GM19023 (cell line): ENCODE measurements around the gene C1orf210.

Experiments used
- ATAC-seq: cut with Tn5 transposase; IDR thresholded peaks from one replicate; pipeline ENCODE4 v1.9.1; 2021; ENCODE audit warnings: mild to moderate bottlenecking, moderate library complexity; ENCODE audit not compliant: unreplicated experiment

Gene C1orf210

GRCh38 chr1:43253876-43254275 lies 31.5 kb downstream of the C1orf210 start:
- no peak for ATAC-seq

GRCh38 chr1:43253173-43253572 lies 32.2 kb downstream of the C1orf210 start:
- ATAC-seq, result no peak

- ATAC-seq, result no peak
Observed at GRCh38 chr1:43252225-43252624, 33.2 kb downstream of the C1orf210 start.

DNA sequence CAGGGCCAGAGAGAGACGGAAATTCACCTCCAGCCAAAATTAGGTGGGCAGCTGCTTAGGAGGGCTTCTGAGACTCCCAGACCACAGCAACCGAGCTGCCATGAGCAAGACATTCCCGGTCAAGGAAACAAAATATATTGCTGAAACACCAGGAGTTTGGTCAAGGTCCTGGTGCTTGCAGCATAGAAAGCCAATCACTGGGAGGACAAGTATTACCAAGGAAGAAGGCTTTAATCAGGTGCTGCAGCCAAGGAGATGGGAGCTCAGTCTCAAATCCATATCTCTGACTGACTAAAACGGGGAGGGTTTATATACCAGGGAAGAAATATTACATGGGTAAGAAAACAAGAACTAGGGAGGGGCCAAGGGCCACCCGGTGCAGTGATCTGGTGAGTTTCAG lies 34.4 kb downstream of the C1orf210 start:
- no peak for ATAC-seq

GRCh38 chr1:43250351-43250761 lies 35.0 kb downstream of the C1orf210 start:
- no peak for ATAC-seq

GRCh38 chr1:43247256-43247921 lies 38.0 kb downstream of the C1orf210 start:
- no peak for ATAC-seq

DNA sequence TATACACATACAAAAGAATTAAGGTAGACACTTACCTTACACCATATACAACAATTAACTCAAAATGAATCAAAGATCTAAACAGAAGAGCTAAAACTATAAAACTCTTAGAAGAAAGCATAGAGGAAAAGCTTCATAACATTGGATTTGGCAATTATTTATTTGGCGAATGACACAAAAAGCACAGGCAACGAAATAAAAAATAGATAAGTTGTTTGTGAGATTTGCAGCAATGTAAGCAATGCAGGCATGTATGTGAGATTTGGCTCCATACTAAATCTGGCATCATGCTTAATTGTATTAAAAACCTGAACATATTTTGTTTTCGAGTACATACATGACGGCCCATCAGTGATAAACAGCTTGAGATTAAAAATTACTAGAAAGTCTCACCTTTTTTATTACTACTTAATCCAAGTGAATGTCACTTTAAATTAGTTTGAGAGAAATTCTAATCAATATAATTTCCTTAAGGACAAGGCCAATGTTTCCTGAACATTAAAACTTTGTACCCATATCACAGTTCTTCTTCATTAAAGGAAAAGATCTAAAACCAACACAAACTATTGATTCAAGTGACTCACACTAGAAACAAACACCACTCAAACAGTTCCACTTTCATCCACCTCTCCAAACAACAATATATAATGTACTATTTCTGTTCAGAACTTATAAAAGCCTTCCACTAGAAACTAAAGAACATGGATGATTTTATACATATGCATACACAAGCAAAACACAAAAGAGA lies 38.7 kb downstream of the C1orf210 start:
- ATAC-seq, result no peak

DNA sequence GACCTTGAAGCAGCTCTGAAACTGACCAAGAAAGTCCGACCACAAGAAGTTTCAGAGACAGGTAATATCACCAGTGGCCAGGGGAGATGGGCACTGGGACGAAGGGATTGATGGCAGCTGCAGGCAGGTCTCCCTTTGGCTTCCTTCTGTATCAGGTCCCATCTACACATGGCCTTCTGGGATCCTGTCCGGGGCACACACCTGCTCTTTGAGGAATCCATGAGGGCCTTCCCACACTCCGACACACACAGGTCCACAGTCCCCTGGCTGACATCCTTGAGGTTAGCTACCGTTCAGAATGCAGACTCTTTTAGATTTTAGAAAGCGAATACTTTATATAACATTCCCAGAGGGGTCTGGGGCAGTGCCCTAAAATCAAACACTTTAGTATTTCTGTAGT lies 42.1 kb downstream of the C1orf210 start:
- ATAC-seq, result no peak

DNA sequence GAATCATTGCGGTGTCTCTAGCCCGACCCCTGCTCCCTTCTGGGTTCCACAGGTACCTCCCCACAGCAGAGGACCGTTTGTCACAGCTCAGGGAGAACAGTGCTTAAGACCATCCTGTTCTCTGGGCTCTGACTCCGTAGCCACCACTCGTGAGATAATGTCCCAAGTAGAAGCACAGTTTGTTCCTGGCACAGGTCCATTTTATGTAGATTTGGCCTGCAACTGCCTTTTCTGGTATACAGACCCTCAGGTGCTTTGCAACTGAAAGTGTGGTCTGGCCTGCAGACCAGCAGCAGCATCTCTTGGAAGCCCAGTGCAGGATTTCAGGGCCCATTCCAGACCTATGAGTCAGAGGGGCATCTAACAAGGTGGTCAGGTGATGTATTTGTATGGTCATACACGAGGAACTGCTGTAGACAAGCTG lies 44.0 kb downstream of the C1orf210 start:
- ATAC-seq, result no peak

- ATAC-seq, result no peak
Observed at GRCh38 chr1:43239484-43239883, 45.9 kb downstream of the C1orf210 start.

GRCh38 chr1:43238991-43239469 lies 46.4 kb downstream of the C1orf210 start:
- no peak for ATAC-seq

- no peak for ATAC-seq
Observed at GRCh38 chr1:43238085-43238484, 47.3 kb downstream of the C1orf210 start.

GRCh38 chr1:43237121-43237520 lies 48.3 kb downstream of the C1orf210 start:
- ATAC-seq, result no peak

- no peak for ATAC-seq
Observed at GRCh38 chr1:43235451-43236121, 49.8 kb downstream of the C1orf210 start.

DNA sequence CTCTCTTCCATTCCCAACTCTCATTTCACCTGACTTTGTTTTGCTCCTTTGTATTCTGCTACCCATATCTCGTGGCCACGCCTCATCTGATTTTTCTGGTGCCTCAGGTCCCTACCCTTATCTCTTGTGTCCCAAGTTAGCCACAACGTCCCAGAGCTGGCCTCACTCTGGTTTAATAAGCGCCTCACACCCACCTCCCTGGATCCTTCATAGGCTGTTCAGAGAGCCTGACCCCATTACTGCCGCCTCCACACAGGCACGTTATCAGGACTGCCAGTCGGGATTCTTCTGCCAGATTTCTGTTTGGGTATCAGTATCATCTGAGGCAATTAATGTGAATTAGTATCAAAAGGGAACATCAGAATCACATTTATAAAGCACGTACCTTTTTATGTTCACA lies 50.3 kb downstream of the C1orf210 start:
- no peak for ATAC-seq

DNA sequence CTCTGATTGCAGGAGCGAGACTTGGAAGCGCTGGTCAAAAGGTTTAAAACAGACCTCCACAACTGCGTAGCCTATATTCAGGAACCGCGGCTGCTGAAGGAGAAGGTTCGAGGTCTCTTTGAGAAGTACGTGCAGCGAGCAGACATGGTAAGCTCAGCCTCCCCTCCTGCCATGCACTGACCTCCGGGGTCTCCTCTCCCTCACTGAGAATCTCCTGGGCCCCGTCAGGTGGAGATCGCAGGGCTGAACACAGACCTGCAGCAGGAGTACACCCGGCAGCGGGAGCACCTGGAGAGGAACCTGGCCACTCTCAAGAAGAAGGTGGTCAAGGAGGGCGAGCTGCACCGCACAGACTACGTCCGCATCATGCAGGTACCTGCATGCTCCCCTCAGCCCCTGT lies 51.1 kb downstream of the C1orf210 start:
- no peak for ATAC-seq

DNA sequence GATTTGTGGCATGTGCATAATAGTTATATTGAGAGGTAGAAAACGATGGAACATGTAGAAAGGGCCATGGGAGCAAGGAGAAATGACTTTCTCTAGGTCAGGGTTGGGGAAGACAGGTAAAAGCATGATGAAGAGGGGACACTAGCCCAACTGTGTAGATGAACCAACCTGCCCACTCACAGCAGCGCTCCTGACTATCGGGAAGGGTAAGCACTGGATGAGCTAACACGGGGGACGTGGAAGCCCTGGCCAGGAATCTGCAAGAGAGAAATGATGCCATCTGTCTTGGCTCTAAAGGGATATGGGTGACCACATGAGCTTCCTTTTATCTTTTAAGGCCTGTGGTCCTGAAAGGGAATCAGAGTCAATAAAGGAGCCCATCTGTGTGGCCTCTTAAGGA lies 51.8 kb downstream of the C1orf210 start:
- no peak for ATAC-seq

DNA sequence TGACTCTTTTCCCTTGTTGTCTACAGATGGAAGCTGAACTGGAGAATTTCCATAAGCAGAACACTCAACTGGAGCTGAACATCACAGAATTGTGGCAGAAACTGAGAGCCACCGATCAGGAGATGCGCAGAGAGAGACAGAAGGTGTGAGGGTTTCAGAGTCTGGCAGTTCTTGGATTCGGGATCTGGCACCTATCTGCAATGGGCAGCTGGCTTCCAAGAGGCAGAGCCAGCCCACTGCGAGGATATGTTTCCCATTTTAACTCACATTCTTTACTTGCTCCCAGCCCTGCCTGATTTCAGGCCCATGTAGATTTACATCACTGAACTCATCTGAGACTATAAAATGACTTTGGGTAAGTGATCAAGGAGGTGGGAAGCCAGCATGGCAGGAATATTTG lies 52.9 kb downstream of the C1orf210 start:
- ATAC-seq, result no peak

- ATAC-seq, result no peak
Observed at GRCh38 chr1:43232074-43232473, 53.3 kb downstream of the C1orf210 start.
